ENCODE results near the gene ROR1. TPM values are rescaled to one million over a fixed set of nuclear protein-coding genes. Genes with fewer than 3 reads are reported as not detected.

ROR1 gene
- total and polyA plus RNA-seq, 12 donors = 2.9 to 36.2 (median 15.3) TPM

DNA sequence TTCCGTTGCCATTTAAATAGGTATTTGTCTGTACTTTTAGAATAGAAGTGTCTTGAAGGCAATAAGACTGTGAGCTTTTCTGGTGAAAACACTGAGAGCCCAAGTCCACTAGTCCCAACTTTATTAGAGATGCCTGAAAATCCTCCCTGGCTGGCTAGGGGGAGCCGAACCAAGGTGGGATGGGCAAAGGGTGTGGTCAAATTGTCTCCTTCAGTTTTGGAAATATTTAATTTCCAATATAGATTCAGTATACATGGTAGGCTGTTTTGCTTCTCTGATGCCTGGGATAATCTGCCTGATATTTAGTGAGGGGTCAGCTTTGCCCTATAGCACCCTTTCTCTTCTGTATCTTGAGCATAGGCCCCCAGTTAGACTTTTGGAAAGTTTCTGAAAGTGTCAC lies 3.5 kb downstream of the ROR1 start:
- 90 to 95% methylated on average over 2 of the region's 2 CpGs for WGBS, 2 donors
- DNase-seq (no peak), ATAC-seq (no peak)
- Histone ChIP-seq H3K27ac (peak overlapping the region in 2 of 10 donors; percentile 58 to 94), H3K9me3 (no peaks in the 10 kb centered on the region), H3K27me3 (peaks cover 0 to 42% (median 0%) of the 10 kb centered on the region in 7 donors), H3K36me3 (no peaks in the 10 kb centered on the region), H3K4me3 (peak overlapping the region in 1 of 10 donors; percentile 83), H3K4me1 (peaks cover 3 to 73% (median 20%) of the 10 kb centered on the region in 9 donors)
- intact Hi-C loops (cut with DNase I) = loop anchor here (5.0 to 10.0 kb wide), 8 partner anchors 88 to 468 kb away; no protein-coding TSS in a partner anchor
- TF ChIP-seq, protein P1, sequence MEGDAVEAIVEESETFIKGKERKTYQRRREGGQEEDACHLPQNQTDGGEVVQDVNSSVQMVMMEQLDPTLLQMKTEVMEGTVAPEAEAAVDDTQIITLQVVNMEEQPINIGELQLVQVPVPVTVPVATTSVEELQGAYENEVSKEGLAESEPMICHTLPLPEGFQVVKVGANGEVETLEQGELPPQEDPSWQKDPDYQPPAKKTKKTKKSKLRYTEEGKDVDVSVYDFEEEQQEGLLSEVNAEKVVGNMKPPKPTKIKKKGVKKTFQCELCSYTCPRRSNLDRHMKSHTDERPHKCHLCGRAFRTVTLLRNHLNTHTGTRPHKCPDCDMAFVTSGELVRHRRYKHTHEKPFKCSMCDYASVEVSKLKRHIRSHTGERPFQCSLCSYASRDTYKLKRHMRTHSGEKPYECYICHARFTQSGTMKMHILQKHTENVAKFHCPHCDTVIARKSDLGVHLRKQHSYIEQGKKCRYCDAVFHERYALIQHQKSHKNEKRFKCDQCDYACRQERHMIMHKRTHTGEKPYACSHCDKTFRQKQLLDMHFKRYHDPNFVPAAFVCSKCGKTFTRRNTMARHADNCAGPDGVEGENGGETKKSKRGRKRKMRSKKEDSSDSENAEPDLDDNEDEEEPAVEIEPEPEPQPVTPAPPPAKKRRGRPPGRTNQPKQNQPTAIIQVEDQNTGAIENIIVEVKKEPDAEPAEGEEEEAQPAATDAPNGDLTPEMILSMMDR (IDR thresholded peaks at IDR 0.05) = peak in 2 of 9 donors; percentile 9 to 29

DNA sequence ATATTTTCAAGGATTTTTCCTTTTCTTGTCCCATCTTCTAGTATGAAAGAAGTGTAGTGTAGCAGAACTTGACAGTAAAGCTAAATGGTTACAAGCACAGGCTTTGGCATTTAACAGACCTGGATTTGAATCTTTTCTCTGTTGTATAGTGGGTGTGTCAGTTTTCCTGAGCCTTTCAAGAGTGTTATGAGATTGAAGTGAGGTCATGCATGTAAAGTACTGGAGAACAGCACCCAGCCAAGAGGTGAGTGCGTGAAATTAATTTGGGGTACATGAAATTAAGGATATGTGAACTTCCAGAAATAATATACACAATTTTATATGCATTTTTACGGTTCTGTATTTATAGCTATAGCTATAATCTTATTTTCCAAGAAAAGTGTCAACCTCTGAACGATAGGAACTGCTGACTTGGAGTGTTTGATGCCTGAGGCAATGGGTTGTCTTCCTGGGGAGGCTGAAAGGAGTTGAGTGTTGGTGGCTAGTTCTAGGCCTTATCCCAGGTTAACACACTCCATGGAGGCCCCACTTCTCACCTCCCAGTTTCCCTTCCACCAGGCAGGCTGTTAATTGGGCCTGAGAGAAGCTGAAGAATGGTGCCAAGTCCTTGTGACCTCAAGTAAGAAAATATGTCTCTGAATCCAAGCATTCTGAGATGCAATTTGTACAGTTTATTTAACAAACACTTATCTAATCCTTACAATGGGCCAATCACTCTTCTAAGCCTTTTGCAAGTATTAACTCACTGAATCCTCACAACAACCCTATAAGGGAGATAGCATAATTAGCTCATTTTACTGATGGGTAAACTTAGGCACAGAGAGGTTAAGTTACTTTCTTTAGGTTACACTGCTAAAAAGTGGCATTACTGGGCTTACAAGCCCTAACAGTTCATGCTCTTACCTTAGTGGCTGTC lies 4.4 kb downstream of the ROR1 start:
- WGBS, 2 donors = 89 to 99% methylated on average over 3 of the region's 3 CpGs
- Histone ChIP-seq H3K4me3 (no peak overlapping the region), H3K4me1 (peaks cover 3 to 72% (median 20%) of the 10 kb centered on the region in 9 donors), H3K36me3 (no peaks in the 10 kb centered on the region), H3K27me3 (peaks cover 0 to 33% (median 0%) of the 10 kb centered on the region in 7 donors), H3K9me3 (no peaks in the 10 kb centered on the region), H3K27ac (peak overlapping the region in 1 of 10 donors; percentile 30)
- intact Hi-C loops (cut with DNase I) = loop anchor here (5.0 to 10.0 kb wide), 8 partner anchors 87 to 467 kb away; no protein-coding TSS in a partner anchor
- TF ChIP-seq, protein P1 (IDR thresholded peaks at IDR 0.05) = no peak
- no peak for DNase-seq
- ATAC-seq = no peak

DNA sequence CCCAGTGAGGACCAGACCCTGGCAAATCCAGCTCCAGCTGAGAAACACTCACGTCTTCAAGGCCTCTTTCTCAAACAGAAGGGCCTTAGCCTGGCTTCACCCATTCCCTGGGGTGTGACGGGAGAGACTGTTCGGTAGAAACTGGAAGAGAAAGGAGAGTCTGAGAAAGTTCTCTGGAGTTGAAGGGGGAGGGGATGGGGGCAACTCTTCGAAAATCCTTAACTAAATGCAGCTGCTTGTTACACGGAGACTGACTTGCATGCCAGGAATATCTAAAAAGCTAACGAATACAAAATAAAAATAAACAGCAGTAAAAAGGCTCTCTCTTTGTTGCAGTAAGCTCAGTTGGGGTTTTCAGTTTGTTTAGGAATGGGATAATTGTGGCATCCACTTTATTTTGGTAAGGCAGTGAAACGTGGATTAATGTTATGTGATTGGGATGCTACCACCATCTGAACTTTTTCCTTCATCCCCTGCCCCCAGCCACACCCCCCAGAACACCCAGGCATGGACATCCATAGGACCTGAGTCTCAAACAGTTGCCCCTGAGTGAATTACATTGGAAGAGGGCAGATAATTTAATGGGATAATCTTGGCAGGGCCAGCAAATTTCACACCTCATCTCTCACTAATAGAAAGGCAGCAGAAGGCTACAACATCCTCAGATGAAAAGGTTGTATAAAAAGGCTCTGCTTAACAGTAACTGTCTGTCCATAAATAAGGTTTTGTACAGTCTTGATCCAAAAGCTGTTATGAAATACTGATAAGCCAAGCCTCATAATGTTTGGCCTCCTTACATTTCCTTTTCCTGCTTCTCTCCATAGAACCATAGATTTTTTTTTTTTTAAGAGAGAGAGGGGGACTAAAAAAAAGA lies 5.8 kb downstream of the ROR1 start:
- DNase-seq (no peak), ATAC-seq (peak in 1 of 8 donors; percentile 22)
- Histone ChIP-seq H3K36me3 (no peaks in the 10 kb centered on the region), H3K4me3 (no peak overlapping the region), H3K27me3 (peaks cover 0 to 22% (median 0%) of the 10 kb centered on the region in 7 donors), H3K4me1 (peaks cover 8 to 78% (median 25%) of the 10 kb centered on the region in 9 donors), H3K27ac (peak overlapping the region in 4 of 10 donors; percentile 20 to 30 (median 27)), H3K9me3 (no peaks in the 10 kb centered on the region)
- TF ChIP-seq, protein P1 (IDR thresholded peaks at IDR 0.05) = no peak
- intact Hi-C loops (cut with DNase I) = loop anchor here (5.0 to 10.0 kb wide), 8 partner anchors 85 to 465 kb away; no protein-coding TSS in a partner anchor
- 54 to 61% methylated on average over 7 of the region's 7 CpGs for WGBS, 2 donors

DNA sequence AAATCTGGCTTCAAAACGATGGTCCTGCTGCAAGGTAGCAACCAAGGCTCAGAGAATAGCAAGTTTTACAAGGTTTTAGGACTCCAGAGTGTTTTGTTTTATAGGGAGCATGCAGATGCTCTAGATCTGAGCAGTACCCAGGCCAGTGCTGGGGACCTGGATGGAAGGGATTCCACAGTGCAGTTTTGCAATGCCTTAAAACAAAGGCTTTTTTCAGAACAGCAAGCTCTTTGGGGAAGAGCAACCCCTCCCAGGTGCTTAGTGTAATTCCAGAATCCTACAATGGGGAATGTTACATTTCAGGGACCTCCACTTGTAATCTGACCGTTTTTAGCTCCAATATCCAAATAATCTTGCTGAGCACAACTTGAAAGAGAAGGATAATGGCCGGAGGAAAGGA lies 6.7 kb downstream of the ROR1 start:
- intact Hi-C loops (cut with DNase I) = no loop called here
- H3K36me3 ChIP-seq = no peaks in the 10 kb centered on the region
- WGBS, 2 donors = 71 to 84% methylated on average over 3 of the region's 3 CpGs

More for the DNA sequence above, 6.7 kb downstream of the ROR1 start:
- Histone ChIP-seq H3K27me3 (peaks cover 0 to 12% (median 0%) of the 10 kb centered on the region in 7 donors), H3K27ac (peak overlapping the region in 1 of 10 donors; percentile 30), H3K9me3 (no peaks in the 10 kb centered on the region), H3K4me3 (no peak overlapping the region), H3K4me1 (peaks cover 6 to 80% (median 35%) of the 10 kb centered on the region in 9 donors)
- TF ChIP-seq, protein P1 (IDR thresholded peaks at IDR 0.05) = no peak
- DNase-seq = no peak
- ATAC-seq = no peak

Data from heart right ventricle (tissue), 16 donors.